Cardiac septum (tissue), 1 donor: Measurements from ENCODE around the gene NUCB1. TPM values are rescaled to one million over a fixed set of nuclear protein-coding genes. Genes with fewer than 3 reads are reported as not detected.
"Not testable (repeated sequence)": the region's sequence is repeated elsewhere in the genome, so short reads cannot be mapped to it uniquely, and the experiment has no call there.

ENCODE experiments used
- DNase-seq: peaks from one replicate; pipeline ENCODE4 v3.0.0-alpha.2; 2020; ENCODE audit warnings: low spot score
- intact Hi-C: fragments of 100-400 bp; cut with DNase I; formaldehyde crosslinking; loops from one replicate; pipeline ENCODE4 v1.14.0; 2022
- total RNA-seq: library from RNA; stranded (reverse); fragmentation: NEBNext Ultra II Directional; extraction: Animal tissue kit (Norgen Biotek cat#: 25700); gene quantifications from one replicate; pipeline ENCODE4 v1.2.1, GENCODE V29; 2021
- donor health status: DM: no; HTN: no; CAD: no.

NUCB1 gene
- total RNA-seq, 1 donor from 2014 or later: 276 TPM

DNA sequence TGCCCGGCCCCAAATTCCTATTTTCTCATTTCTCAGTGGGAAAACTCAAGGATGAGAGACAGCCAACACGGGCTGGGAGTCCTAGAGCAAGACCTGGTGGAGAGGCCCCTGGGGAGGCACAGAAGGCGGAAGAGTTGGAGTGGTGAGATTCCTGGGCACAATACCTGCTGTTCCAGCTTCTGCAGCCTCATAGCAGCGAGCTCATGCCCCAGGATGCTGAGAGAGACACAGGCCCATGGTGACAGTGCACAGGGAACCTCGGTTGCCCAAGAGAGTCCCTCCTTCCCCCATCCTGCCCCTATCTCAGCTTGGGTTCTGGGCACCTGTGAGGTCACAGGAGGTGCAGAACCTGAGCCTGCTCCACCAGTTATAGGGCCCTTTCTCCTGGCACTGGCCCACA is 2.9 kb upstream of the NUCB1 start:
- intact Hi-C loops: loop anchor here (5.0 kb wide), 1 partner anchor 55 kb away; the partner anchor contains the start of gene BAX
- DNase-seq: no peak

DNA sequence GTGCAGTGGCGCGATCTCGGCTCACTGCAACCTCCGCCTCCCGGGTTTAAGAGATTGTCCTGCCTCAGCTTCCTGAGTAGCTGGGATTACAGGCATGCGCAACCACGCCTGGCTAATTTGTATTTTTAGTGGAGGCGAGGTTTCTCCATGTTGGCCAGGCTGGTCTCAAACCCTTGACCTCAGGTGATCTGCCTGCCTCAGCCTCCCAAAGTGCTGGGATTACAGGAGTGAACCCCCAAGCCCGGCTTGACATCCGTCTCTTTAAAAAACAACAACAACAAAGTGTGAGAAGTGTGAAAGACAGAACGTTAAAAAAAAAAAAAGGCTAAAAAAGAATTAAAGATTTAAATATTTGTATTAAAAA is 744 bp upstream of the NUCB1 start:
- not testable (repeated sequence) for DNase-seq
- intact Hi-C loops: loop anchor here (5.0 kb wide), 1 partner anchor 53 kb away; the partner anchor contains the start of gene BAX

DNA sequence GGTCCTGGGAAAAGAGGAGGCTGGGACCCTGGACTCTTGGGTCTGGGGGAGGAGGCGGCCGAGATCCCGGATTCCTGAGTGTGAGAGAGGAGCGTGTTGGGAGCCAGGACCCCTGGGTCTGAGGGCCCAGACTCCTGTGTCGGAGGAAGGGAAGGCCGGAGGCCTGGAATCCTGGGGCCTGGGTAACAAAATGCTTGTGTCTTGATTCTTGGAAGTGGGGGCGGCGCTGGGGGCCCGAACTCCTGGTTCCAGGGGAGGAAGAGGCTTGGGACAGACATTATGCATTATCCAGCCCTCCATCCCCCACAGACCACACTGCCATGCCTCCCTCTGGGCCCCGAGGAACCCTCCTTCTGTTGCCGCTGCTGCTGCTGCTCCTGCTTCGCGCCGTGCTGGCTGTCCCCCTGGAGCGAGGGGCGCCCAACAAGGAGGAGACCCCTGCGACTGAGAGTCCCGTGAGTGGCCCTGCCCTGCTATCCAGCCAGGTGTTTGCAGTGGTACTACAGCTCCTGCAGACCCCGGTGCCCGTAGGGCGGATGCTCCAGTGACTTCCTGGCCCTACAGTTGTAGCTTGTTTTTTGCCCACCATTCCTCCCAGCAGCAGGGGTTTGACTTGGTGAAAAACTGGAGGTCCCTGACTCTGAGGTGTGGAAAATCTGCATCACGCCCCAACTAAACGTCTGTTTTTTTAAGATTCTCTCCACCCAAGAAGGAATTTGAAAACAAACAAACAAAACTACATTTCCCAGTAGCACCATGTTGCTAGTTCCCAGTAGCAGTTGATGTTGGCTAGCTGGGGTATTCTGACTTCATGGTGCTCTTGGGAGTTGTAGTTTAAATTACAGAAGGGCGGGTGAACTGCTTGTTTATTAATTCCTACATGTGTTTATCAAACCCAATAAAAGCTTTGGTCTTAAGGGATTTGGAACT is 630 bp downstream of the NUCB1 start:
- DNase-seq: no peak
- intact Hi-C loops: loop anchor here (2.0 kb wide), 1 partner anchor 64 kb away; the partner anchor contains the start of gene FTL

DNA sequence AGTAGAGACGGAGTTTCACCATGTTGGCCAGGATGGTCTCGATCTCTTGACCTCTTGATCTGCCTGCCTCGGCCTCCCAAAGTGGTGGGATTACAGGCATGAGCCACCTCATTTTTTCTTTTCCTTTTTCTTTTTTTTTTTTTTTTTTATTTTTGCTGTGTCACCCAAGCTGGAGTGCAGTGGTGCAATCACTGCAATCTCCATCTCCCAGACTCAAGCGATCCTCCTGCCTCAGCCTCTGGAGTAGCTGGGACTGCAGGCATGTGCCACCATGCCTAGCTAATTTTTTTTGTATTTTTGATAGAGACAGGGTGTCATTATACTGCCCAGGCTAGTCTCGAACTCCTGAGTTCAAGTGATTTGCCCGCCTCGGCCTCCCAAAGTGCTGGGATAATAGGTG is 2.2 kb downstream of the NUCB1 start:
- DNase-seq, intact Hi-C loops: not testable (repeated sequence)

DNA sequence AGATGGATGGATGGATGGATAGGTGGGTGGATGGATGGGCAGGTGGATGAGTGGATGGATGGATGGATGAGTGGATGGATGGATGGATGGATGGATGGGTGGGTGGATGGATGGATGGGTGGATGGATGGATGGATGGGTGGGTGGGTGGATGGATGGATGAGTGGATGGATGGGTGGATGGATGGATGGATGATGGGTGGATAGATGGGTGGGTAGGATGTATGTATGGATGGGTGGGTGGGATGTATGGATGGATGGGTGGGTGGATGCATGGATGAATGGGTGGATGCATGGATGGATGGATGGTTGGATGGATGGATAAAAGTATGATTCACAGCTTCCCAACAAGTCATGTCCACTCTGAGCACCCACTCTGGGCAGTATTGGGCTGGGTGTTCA is 3.7 kb downstream of the NUCB1 start:
- intact Hi-C loops, DNase-seq: not testable (repeated sequence)

DNA sequence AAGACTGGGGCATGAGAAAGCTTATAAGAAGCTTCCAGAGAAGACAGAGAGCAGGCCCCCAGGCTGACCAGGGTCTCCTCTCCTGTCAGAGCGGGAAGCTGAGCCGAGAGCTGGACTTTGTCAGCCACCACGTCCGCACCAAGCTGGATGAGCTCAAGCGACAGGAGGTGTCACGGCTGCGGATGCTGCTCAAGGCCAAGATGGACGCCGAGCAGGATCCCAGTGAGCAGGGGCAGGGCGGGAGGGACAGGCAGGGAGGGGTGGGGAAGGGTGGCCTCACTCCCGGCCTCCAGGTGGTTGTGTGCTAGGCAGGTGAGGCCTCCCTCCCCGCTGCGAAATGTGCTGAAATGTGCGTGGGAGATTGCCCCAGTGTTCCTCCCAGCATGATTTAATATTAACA is 5.6 kb downstream of the NUCB1 start:
- no peak for DNase-seq
- intact Hi-C loops: no loop called here

DNA sequence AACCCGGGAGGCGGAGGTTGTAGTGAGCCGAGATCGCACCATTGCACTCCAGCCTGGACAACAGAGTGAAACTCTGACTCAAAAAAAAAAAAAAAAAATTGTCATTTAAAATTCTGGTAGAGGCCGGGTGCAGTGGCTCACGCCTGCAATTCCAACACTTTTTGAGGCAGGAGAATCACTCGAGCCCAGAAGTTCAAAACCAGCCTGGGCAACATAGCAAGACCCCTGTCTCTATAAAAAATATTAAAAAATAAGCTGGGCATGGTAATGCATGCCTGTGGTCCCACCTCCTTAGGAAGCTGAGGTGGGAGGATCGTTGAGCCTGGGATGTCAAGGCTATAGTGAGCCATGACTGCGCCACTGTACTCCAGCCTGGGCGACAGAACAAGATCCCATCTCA is 6.2 kb downstream of the NUCB1 start:
- intact Hi-C loops: no loop called here
- no peak for DNase-seq

DNA sequence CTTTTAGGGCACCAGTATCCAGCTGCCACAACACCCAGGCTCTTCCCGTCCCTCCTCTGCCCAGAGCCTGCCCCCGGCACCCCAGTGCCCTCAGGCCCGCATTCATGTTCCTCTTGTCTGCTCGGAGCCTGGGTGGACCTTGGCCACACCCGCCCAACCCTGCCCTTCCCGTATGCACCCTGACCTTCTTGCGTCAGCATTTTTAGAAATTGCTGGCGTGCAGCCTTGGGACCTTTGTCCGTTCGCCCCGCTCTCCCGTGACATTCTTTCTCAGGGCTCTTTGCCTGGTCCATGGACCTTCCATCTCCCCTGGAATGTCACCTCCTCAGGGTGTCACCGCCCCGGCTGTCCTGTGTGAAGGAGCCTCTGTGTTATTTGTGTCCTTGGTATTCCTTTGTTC is 7.6 kb downstream of the NUCB1 start:
- intact Hi-C loops: no loop called here
- no peak for DNase-seq

DNA sequence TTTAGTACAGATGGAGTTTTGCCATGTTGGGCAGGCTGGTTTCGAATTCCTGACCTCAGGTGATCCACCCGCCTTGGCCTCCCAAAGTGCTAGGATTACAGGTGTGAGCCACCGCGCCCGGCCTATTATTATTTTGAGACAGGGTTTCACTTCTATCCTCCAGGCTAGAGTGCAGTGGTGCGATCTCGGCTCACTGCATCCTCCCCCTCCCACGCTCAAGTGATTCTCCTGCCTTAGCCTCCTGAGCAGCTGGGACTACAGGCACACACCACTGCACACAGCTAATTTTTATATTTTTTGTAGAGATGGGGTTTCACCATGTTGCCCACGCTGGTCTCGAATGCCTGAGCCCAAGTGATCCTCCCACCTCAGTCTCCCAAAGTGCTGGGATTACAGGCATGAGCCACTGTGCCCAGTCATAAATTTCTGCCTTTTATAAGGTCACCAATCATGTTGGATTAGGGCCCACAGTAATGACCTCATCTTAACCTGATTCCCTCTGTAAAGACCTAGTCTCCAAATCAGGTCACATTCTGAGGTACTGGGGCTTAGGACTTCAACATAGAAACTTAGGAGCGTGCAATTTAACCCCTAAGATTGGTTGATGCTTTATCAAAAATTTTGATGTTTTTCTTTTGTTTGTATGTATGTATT is 9.4 kb downstream of the NUCB1 start:
- intact Hi-C loops, DNase-seq: not testable (repeated sequence)

DNA sequence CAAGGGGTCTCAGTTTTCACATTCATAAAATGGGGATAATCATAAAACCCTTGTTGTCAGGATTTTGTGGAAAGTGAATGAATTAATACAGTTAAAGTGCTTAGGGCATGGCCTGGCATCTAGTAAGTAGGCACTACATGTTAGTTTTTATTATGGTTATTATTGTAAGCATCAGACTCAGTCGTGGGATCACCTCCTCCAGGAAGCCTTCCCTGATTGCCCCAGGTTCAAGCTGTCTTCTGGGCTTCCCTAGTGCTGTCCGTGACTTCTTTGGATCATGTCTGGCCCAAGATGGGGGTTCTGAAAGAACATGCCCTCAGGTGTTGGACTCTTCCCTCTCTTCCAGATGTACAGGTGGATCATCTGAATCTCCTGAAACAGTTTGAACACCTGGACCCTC is 10.7 kb downstream of the NUCB1 start:
- DNase-seq: no peak
- intact Hi-C loops: no loop called here

DNA sequence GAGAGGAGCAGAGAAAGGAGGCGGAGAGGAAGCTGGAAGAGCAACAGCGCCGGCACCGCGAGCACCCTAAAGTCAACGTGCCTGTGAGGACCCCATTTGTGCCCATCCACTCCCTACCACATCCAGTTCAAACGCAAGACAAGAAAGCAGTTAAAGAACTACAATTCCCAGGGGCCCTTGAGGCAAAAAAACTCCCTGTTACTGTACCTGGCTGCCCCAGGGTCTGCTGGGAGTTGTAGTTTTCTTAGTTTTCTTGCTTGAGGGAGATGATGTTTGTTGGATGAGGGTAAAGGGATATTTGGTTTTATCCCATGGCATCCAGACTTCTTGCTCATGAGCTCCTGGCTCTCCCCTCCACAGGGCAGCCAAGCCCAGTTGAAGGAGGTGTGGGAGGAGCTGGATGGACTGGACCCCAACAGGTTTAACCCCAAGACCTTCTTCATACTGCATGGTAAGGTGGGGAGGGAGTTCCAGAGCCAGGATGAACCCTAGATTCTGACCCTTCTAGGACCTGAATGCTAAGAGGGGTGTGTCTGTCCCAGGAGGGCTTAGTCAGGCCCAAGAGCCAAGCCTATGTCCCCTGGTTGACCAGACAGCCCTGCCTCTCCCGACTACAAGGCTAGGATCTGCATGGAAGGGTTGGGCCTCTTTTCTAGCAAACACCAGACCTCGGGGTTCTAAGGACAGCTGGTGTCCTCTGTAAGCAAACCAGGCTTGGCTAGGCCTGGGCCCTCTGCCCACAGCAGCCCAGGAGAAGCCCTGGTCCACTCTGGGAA is 13.2 kb downstream of the NUCB1 start:
- intact Hi-C loops: no loop called here
- no peak for DNase-seq

DNA sequence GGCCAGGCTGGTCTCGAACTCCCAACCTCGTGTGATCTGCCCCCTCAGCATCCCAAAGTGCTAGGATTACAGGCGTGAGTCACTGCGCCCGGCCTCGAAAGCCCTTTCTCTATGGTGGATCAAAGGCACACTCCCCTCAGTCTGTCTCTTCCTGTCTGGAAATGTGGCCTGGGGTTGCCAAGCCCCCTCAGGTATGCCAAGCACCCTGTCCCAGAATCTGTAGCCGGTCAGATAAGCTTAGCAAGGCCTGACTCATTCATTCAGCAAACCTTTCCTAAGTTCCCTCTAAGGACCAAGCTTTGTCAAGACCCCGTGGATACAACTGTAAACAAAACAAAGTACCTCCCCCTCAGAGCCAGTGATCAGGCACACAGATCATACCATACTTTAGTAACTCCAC is 14.1 kb downstream of the NUCB1 start:
- no peak for DNase-seq
- intact Hi-C loops: no loop called here

DNA sequence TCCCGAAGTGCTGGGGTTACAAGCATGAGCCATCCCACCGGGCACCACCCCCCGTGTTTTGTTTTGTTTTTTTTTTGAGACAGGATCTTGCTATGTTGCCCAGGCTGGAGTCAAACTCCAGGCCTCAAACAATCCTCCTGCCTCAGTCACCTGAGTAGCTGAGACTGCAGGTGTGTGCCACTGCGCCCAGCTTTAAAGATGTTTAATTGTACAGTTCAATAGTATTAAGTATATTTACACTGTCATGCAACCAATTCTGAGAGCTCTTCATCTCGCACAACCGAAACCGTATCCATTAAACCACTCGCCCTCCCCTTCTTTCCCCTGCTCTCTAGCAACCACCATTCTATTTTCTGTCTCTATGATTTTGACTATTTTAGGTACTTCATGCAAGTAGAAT is 15.6 kb downstream of the NUCB1 start:
- no peak for DNase-seq

DNA sequence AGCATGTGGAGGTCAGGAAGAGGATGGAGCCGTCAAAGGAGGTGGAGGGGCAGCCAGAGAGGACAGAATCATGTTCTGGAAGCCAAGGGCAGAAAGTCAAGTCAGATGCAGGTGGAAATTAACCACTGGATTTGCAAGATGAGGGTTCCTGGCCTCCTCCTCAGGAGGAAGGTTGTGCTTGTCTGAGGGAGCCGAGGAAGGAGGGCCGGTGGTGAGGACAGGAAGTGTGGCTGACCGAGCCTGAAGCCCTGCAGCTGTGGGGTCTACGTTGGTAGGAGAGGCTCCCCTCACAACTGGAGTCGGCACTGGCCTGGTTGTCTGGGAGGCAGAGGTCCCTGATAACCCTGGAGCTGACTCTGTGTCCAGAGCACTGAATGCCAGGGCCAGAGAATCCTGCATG is 18.0 kb downstream of the NUCB1 start:
- no peak for DNase-seq
- intact Hi-C loops: no loop called here

More for the DNA sequence above, 15.6 kb downstream of the NUCB1 start:
- intact Hi-C loops: no loop called here

DNA sequence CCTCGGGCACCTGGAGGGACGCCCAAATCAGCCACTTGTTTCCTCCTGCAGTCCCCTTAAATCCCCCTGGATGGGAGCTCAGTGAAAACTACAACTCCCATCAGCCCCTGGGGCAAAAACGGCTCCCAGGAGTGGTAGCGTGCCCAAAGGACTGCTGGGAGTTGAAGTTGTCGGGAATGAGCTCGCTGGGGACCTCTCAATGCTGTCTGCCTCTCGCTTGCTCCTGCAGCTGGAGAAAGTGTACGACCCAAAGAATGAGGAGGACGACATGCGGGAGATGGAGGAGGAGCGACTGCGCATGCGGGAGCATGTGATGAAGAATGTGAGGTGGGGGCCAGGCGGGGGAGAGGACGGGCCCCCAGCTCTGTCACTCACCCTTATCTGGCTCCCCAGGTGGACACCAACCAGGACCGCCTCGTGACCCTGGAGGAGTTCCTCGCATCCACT is 18.7 kb downstream of the NUCB1 start:
- no peak for DNase-seq
- intact Hi-C loops: no loop called here

DNA sequence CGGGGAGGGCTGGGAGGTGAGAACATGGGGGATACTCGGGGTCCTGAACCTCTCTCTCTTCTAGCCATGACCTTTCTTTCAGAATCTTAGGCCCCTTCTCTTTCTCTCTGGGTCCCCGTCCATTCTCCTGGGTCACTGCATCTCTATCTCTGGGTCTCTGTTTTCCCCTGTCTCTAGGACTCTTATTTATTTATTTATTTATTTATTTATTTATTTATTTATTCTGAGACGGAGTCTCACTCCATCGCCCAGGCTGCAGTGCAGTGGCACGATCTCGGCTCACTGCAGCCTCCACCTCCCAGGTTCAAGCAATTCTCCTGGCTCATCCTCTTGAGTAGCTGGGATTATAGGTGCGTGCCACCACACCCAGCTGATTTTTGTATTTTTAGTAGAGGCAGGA is 19.2 kb downstream of the NUCB1 start:
- intact Hi-C loops, DNase-seq: not testable (repeated sequence)

DNA sequence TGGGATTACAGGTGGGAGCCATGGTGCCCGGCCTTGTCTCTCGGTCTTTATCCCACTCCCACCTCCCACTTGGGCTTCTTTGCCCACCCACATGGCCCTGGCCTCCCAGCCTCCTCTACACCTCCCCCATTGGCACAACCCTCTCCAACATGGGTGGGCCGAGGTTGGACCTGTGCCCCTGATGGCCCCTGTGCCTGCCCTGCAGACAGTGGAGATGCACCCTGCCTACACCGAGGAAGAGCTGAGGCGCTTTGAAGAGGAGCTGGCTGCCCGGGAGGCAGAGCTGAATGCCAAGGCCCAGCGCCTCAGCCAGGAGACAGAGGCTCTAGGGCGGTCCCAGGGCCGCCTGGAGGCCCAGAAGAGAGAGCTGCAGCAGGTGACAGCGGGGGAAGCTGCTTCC is 20.8 kb downstream of the NUCB1 start:
- no peak for DNase-seq
- intact Hi-C loops: no loop called here

DNA sequence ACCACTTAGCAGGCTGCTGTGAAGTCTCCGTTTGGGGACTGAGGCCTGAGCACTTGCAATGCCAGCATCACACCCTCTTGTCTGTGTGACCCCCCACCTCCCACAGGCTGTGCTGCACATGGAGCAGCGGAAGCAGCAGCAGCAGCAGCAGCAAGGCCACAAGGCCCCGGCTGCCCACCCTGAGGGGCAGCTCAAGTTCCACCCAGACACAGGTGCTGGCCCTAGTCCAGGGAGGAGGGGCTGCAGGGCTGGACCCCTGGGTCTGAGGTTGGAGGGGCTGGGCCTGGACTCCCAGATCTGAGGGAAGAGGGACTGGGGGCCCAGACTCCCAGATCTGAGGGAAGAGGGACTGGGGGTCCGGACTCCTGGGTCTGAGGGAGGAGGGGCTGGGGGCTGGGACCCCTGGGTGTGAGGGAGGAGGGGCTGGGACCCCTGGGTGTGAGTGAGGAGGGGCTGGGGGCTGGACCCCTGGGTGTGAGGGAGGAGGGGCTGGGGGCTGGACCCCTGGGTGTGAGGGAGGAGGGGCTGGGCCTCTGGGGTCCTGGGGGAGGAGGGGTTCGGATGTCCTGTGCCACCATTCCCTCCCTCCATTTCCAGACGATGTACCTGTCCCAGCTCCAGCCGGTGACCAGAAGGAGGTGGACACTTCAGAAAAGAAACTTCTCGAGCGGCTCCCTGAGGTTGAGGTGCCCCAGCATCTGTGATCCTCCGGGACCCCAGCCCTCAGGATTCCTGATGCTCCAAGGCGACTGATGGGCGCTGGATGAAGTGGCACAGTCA is 21.8 kb downstream of the NUCB1 start:
- no peak for DNase-seq
- intact Hi-C loops: no loop called here
